GM23338 (cell line): Measurements from ENCODE around the gene CADM4. TPM values are rescaled to one million over a fixed set of nuclear protein-coding genes. Genes with fewer than 3 reads are reported as not detected.

ENCODE experiments used
- ATAC-seq: fragments of 200-7000 bp; cut with Tn5 transposase; 3 replicates; pipeline ENCODE4 v1.9.1; 2020
- DNase-seq: peaks from one replicate; pipeline ENCODE4 v3.0.0-alpha.2; 2015; ENCODE audit warnings: low spot score
- H2AFZ ChIP-seq: fragments of 200-600 bp; sonication (generic); 2 replicates; pipeline ENCODE4 v1.8.0; 2016; ENCODE audit warnings: antibody characterized with exemption, mild to moderate bottlenecking, moderate library complexity
- H3F3A ChIP-seq: fragments of 200-600 bp; sonication (generic); replicated peaks from 2 replicates; pipeline ENCODE4 v1.8.0; 2017; ENCODE audit warnings: antibody characterized with exemption, mixed run types, low read depth
- H3K27ac ChIP-seq: fragments of 200-600 bp; sonication (generic); 2 replicates; pipeline ENCODE4 v1.6.1; 2016; ENCODE audit warnings: low read depth
- H3K27me3 ChIP-seq: fragments of 200-600 bp; sonication (generic); 2 replicates; pipeline ENCODE4 v1.8.0; 2016; ENCODE audit warnings: mild to moderate bottlenecking, mixed run types, moderate library complexity; ENCODE audit not compliant: insufficient read depth
- H3K36me3 ChIP-seq: fragments of 200-600 bp; sonication (generic); 2 replicates; pipeline ENCODE4 v1.8.0; 2016; ENCODE audit warnings: mild to moderate bottlenecking; ENCODE audit not compliant: insufficient read depth
- H3K4me1 ChIP-seq: fragments of 200-600 bp; sonication (generic); 2 replicates; pipeline ENCODE4 v1.8.0; 2016; ENCODE audit warnings: mild to moderate bottlenecking, moderate library complexity; ENCODE audit not compliant: insufficient read depth
- H3K4me2 ChIP-seq: fragments of 200-600 bp; sonication (generic); 2 replicates; pipeline ENCODE4 v1.7.1; 2017; ENCODE audit warnings: mixed run types
- H3K4me3 ChIP-seq: fragments of 200-600 bp; sonication (generic); 2 replicates; pipeline ENCODE4 v1.6.1; 2016; ENCODE audit warnings: mixed run types
- H3K79me2 ChIP-seq: fragments of 200-600 bp; sonication (generic); replicated peaks from 2 replicates; pipeline ENCODE4 v1.8.0; 2017; ENCODE audit warnings: mild to moderate bottlenecking; ENCODE audit not compliant: insufficient read depth
- H3K9me2 ChIP-seq: fragments of 200-600 bp; sonication (generic); 2 replicates; pipeline ENCODE4 v1.8.0; 2017; ENCODE audit not compliant: insufficient read depth
- H4K20me1 ChIP-seq: fragments of 200-600 bp; sonication (generic); replicated peaks from 2 replicates; pipeline ENCODE4 v1.8.0; 2017; ENCODE audit warnings: mild to moderate bottlenecking; ENCODE audit not compliant: insufficient read depth
- H3K27ac Mint-ChIP-seq: 2 replicates; pipeline ENCODE4 v1.8.0; 2020; ENCODE audit warnings: inconsistent platforms, mild to moderate bottlenecking, moderate library complexity, mixed read lengths
- H3K27me3 Mint-ChIP-seq: 3 replicates; pipeline ENCODE4 v1.8.0; 2022; ENCODE audit warnings: low read depth, mild to moderate bottlenecking, moderate library complexity, mixed read lengths, inconsistent platforms; ENCODE audit not compliant: insufficient read depth, poor library complexity
- H3K36me3 Mint-ChIP-seq: 3 replicates; pipeline ENCODE4 v1.8.0; 2021; ENCODE audit warnings: low read depth, mild to moderate bottlenecking, inconsistent platforms, moderate library complexity, mixed read lengths
- H3K4me1 Mint-ChIP-seq: 3 replicates; pipeline ENCODE4 v1.8.0; 2020; ENCODE audit warnings: mild to moderate bottlenecking, inconsistent platforms, mixed read lengths
- H3K4me3 Mint-ChIP-seq: 3 replicates; pipeline ENCODE4 v1.8.0; 2021; ENCODE audit warnings: moderate library complexity, mild to moderate bottlenecking, inconsistent platforms, mixed read lengths
- H3K9me3 Mint-ChIP-seq: 3 replicates; pipeline ENCODE4 v1.8.0; 2020; ENCODE audit warnings: moderate library complexity, mild to moderate bottlenecking, inconsistent platforms, mixed read lengths
- CREB1 ChIP-seq: fragments of 250-450 bp; sonication (Bioruptor Pico); IDR thresholded peaks from 2 replicates; pipeline ENCODE4 v1.5.0; 2020; ENCODE audit warnings: low read depth, mild to moderate bottlenecking, moderate library complexity
- JUNB ChIP-seq: IDR thresholded peaks from one replicate; pipeline ENCODE4 v1.6.1; 2016; ENCODE audit warnings: antibody characterized with exemption; ENCODE audit not compliant: unreplicated experiment
- NANOG ChIP-seq: IDR thresholded peaks from 2 replicates; pipeline ENCODE4 v1.6.1; 2016; ENCODE audit warnings: antibody characterized with exemption, borderline replicate concordance
- POLR2AphosphoS5 ChIP-seq: IDR thresholded peaks from 2 replicates; pipeline ENCODE4 v1.6.1; 2016; ENCODE audit warnings: antibody characterized with exemption, low read depth
- ZNF331 ChIP-seq: fragments of 250-450 bp; sonication (Bioruptor Pico); IDR thresholded peaks from 2 replicates; pipeline ENCODE4 v1.5.0; 2020; ENCODE audit warnings: low read depth, mild to moderate bottlenecking, moderate library complexity
- polyA plus RNA-seq: library from polyadenylated mRNA; unstranded; fragments of >200 nt; fragmentation: Nextera tagmentation; extraction: Ambion mirVana; gene quantifications from 2 replicates; pipeline ENCODE4 v1.2.1, GENCODE V29; 2016
- total RNA-seq: library from RNA; depleted of rRNA; stranded (reverse); fragments of >200 nt; shearing (Covaris generic); gene quantifications from 2 replicates; pipeline ENCODE4 v1.2.3, GENCODE V29; 2014
- TF ChIP-seq, protein P1 (sequence below), 2 experiments: fragments of 200-600 bp in 1 of 2; sonication (generic) in 1 of 2; conservative IDR thresholded peaks; 2 replicates each; pipeline versions ENCODE4 v1.5.1 to v1.6.1; 2016 to 2017; ENCODE audit warnings: antibody characterized with exemption in 2 of 2, low read depth in 2 of 2, mild to moderate bottlenecking in 2 of 2, moderate library complexity in 1 of 2

The CADM4 gene
- total and polyA plus RNA-seq, 2 experiments from 2014 or later = 3.7 to 21.2 TPM

DNA sequence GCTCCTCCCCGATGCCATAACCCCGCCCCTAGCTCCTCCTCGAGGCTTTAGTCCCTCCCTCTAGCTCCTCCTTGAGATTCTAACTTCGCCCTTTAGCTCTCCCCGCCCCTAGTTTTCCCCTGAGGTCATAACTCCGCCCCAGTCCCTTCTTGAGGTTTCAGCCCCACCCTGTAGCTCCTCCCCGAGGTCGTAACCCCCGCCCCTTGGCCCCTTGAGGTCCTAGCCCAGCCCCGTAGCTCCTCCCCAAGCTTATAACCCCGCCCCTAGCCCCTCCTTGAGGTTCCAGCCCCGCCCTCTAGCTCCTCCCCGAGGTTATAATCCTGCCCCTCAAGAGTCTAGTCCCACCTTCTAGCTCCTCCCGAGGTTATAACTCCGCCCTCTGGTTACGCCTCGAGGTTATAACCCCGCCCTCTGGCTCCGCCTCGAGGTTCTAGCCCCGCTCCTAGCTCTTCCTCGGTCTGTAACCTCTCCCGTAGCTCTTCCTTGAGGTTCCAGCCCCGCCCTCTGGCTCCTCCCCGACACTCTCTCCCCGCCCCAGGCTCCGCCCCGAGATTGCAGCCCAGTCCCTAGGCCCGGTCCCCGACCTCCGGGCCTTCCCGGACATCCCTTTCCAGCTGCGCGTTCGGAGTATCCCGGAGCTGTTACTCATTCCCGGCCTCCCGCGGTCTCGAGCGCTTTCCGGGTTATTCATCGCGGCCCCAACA lies 28.9 kb upstream of the CADM4 start (continued):
- TF ChIP-seq, protein P1, sequence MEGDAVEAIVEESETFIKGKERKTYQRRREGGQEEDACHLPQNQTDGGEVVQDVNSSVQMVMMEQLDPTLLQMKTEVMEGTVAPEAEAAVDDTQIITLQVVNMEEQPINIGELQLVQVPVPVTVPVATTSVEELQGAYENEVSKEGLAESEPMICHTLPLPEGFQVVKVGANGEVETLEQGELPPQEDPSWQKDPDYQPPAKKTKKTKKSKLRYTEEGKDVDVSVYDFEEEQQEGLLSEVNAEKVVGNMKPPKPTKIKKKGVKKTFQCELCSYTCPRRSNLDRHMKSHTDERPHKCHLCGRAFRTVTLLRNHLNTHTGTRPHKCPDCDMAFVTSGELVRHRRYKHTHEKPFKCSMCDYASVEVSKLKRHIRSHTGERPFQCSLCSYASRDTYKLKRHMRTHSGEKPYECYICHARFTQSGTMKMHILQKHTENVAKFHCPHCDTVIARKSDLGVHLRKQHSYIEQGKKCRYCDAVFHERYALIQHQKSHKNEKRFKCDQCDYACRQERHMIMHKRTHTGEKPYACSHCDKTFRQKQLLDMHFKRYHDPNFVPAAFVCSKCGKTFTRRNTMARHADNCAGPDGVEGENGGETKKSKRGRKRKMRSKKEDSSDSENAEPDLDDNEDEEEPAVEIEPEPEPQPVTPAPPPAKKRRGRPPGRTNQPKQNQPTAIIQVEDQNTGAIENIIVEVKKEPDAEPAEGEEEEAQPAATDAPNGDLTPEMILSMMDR (conservative IDR thresholded peaks at IDR 0.05; ENCODE audit: low read depth in 2 of 2) = no peak
- TF ChIP-seq JUNB = no peak

DNA sequence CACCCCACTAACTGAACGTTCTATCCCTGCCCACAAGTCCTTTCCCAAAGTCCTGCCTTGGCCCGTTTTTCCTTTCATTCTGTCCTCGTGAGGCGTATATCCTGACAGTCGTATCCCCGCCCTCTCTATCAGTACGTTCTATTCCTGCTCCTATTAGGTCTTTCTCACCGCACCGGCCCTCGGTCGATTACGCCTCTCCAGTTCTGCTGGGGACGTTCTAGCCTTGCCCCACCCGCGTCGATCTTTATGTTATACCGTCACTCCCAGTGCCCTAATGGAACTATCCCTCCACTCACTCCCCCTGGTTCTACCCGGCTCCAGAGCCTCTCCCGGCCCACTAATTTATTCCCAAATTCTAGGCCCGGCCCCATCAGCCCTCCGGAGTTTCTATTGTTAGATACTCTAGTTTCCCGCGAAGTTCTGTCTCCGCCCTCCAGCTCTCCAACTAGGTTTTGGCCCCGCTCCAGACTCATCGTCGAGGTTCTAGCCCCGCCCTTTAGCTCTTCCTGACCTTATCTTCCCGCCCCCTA lies 28.3 kb upstream of the CADM4 start:
- peaks cover 21% of the 10 kb centered on the region for H3K27me3 Mint-ChIP-seq
- H3K4me3 ChIP-seq = peak overlapping the region; percentile 57
- H3K27ac Mint-ChIP-seq = peak overlapping the region; percentile 98
- peaks cover 27% of the 10 kb centered on the region for H3K36me3 Mint-ChIP-seq
- peaks cover 20% of the 10 kb centered on the region; the same call in 1 of the 2 replicates for H3K4me1 ChIP-seq
- peak overlapping the region; percentile 83 for H3K4me2 ChIP-seq
- H3F3A ChIP-seq = peaks cover 12% of the 10 kb centered on the region; the same call in 1 of the 2 replicates
- H3K79me2 ChIP-seq = no peaks in the 10 kb centered on the region
- ATAC-seq (peak; percentile 61), DNase-seq (no peak)
- H3K27me3 ChIP-seq = peaks cover 26% of the 10 kb centered on the region
- no peaks in the 10 kb centered on the region for H3K9me3 Mint-ChIP-seq
- H2AFZ ChIP-seq = peak overlapping the region; percentile 47
- H3K27ac ChIP-seq = peak overlapping the region; percentile 85
- H3K9me2 ChIP-seq = no peaks in the 10 kb centered on the region
- TF ChIP-seq CREB1 (CRISPR knock-in tag) = no peak
- peak; percentile 30; the same call in 1 of the 2 replicates for TF ChIP-seq POLR2AphosphoS5
- H3K36me3 ChIP-seq = no peaks in the 10 kb centered on the region
- H3K4me3 Mint-ChIP-seq = peak overlapping the region; percentile 84
- H3K4me1 Mint-ChIP-seq = peaks cover 31% of the 10 kb centered on the region
- no peaks in the 10 kb centered on the region for H4K20me1 ChIP-seq

DNA sequence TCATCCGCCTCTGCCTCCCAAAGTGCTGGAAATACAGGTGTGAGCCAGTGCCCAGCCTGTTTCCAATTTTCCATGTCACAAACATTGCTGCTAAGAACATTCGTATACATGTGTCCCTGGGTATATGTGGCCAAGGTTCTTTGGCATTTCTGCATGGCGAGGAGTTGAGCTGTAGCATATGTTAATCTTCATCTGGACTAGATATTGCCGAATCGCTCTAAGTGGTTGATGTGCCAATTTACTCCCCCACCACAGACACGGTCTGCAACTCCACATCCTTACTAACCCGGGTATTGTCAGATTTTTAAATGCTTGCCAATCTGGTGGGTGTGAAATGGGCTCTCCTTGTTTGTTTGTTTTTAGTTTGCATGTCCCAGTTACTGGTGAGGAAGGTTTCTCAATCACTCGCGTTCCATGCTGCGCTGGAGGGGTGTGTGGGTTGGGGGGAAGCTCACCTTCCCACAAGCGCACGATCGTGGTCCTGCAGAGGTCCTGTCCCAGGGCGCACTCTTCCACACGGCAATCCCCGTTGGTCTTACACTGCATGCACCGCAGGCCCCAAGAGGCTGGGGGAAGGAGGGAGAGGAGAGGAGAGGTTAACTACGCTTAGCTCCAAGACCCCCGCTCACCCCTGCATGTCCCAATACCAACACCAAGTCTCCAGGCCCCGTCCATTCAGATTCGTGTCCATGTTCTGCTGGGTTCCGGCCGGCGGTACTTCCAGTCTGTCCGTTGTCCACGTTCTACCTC lies 27.7 kb upstream of the CADM4 start:
- H3F3A ChIP-seq = peaks cover 12% of the 10 kb centered on the region; the same call in 1 of the 2 replicates
- Mint-ChIP-seq H3K36me3 (peaks cover 31% of the 10 kb centered on the region), H3K4me3 (peak overlapping the region; percentile 84), H3K9me3 (no peaks in the 10 kb centered on the region), H3K4me1 (peaks cover 29% of the 10 kb centered on the region), H3K27me3 (peaks cover 23% of the 10 kb centered on the region), H3K27ac (peak overlapping the region; percentile 98)
- peak overlapping the region; percentile 47 for H2AFZ ChIP-seq
- peaks cover 26% of the 10 kb centered on the region for H3K27me3 ChIP-seq
- no peaks in the 10 kb centered on the region for H3K9me2 ChIP-seq
- no peaks in the 10 kb centered on the region for H3K36me3 ChIP-seq
- ATAC-seq (no peak), DNase-seq (peak; percentile 23)
- no peak for TF ChIP-seq ZNF331 (CRISPR knock-in tag)
- TF ChIP-seq, protein P1 (conservative IDR thresholded peaks at IDR 0.05; ENCODE audit: low read depth in 2 of 2) = no peak
- no peak for TF ChIP-seq NANOG
- H3K4me3 ChIP-seq = peak overlapping the region; percentile 57
- H4K20me1 ChIP-seq = no peaks in the 10 kb centered on the region
- no peaks in the 10 kb centered on the region for H3K79me2 ChIP-seq
- H3K27ac ChIP-seq = peak overlapping the region; percentile 85; the same call in 1 of the 2 replicates
- H3K4me2 ChIP-seq = peak overlapping the region; percentile 83
- H3K4me1 ChIP-seq = peaks cover 20% of the 10 kb centered on the region; the same call in 1 of the 2 replicates
